Psoas muscle (tissue), 8 donors: ENCODE measurements around the gene FGFR2. TPM values are rescaled to one million over a fixed set of nuclear protein-coding genes. Genes with fewer than 3 reads are reported as not detected.
"Not testable (repeated sequence)": the region's sequence is repeated elsewhere in the genome, so short reads cannot be mapped to it uniquely, and the experiment has no call there.

Experiments used
- ATAC-seq, 4 donors: fragments of 200-7000 bp; cut with Tn5 transposase; one replicate each; pipeline ENCODE4 v1.9.1; 2020; ENCODE audit warnings: moderate library complexity in 3 of 4, mild to moderate bottlenecking in 2 of 4
- DNase-seq, 2 donors: peaks; one replicate each; pipeline ENCODE4 v3.0.0-alpha.2; 2020
- H3K27ac ChIP-seq: fragments of 200-600 bp; one replicate; pipeline ENCODE4 v1.8.0; 2022
- H3K27me3 ChIP-seq, 3 donors: fragments of 200-600 bp in 1 of 3; one replicate each; pipeline versions ENCODE4 v1.6.1 to v1.8.0; 2013 to 2022; ENCODE audit warnings: low read length in 2 of 3, mild to moderate bottlenecking in 2 of 3, moderate library complexity in 1 of 3; ENCODE audit not compliant: insufficient read depth in 3 of 3
- H3K36me3 ChIP-seq, 2 donors: fragments of 200-600 bp in 1 of 2; one replicate each; pipeline versions ENCODE4 v1.6.1 to v1.8.0; 2013 to 2022; ENCODE audit warnings: low read depth in 1 of 2, mild to moderate bottlenecking in 1 of 2, moderate library complexity in 1 of 2; ENCODE audit not compliant: insufficient read depth in 1 of 2
- H3K4me1 ChIP-seq: fragments of 200-600 bp; one replicate; pipeline ENCODE4 v1.8.0; 2022
- H3K4me3 ChIP-seq: fragments of 200-600 bp; one replicate; pipeline ENCODE4 v1.8.0; 2022; ENCODE audit warnings: mild to moderate bottlenecking
- H3K9me3 ChIP-seq: fragments of 200-600 bp; one replicate; pipeline ENCODE4 v1.8.0; 2022
- CTCF ChIP-seq: fragments of 200-600 bp; IDR thresholded peaks from one replicate; pipeline ENCODE4 v1.8.0; 2022; ENCODE audit warnings: antibody characterized with exemption
- WGBS, 3 donors: extraction: QIAGEN DNeasy Blood & Tissue Kit; methylation state at CpG; one replicate each; pipeline versions ENCODE4 v1.1.6 to v1.1.7; 2013; 5-methylcytosine and 5-hydroxymethylcytosine counted together
- intact Hi-C, 2 donors: fragments of 100-400 bp; cut with DNase I; formaldehyde crosslinking; loops; one replicate each; pipeline versions ENCODE4 v1.11.0 to v1.14.2; 2022
- polyA plus RNA-seq, 3 donors: library from polyadenylated mRNA; stranded (reverse); fragments of 200-250 nt; gene quantifications; one replicate each; pipeline ENCODE4 v1.2.3, GENCODE V29; 2013
- total RNA-seq, 4 donors: library from RNA; stranded (reverse); fragmentation: NEBNext Ultra II Directional in 2 of 4; extraction: Animal tissue kit (Norgen Biotek cat#: 25700) in 2 of 4; gene quantifications; one replicate each; pipeline versions ENCODE4 v1.2.1 to v1.2.4, GENCODE V29; 2021 to 2023
- donor health status: healthy with polysubstance abuse.
- donor health status: DM: no; HTN: no; CAD: no; lungs with moderate emphysema.
- donor health status: Bipolar disorder and iron deficiency.
- donor health status: healthy.
- donor health status: DM: yes; HTN: yes; CAD: no.
- donor health status: DM: no; HTN: no; CAD: no.
- donor health status: DM: no; HTN: no; CAD: no.
- donor health status: DM: yes; HTN: yes; CAD: no.

FGFR2 gene
- total and polyA plus RNA-seq, 7 donors, result 0.08 to 0.50 (median 0.20) TPM; not detected in 2

DNA sequence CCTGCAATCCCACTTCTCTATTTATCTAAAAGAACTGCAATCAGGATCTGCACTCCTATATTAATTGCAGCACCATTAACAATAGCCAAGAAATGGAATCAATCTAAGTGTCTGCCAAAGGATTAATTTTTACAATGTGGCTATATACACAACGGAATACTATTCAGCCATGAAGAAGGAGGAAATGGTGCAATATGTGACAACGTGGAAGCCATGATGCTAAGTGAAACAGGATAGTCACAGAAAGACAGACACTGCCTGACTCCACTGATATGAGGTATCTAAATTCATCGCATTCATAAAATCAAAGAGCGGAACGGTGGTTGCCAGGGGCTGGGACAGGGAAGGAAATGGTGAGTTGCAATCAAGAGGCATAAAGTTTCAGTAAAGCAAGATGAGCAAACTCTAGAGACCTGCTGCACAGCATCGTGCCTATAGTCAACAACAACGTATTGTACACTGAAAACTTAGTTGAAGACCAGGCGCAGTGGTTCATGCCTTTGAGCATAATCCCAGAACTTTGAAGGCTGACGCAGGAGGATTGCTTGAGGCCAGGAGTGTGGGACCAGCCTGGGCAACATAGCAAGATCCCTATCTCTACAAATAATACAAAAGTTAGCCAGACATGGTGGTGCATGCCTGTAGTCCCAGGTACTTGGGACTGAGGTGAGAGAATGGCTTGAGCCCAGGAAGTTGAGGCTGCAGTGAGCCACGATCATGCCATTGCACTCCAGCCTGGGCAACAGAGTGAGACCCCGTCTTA, 76.3 kb downstream of the FGFR2 start:
- Histone ChIP-seq H3K27me3 (peaks cover 0 to 2% (median 0%) of the 10 kb centered on the region in 3 donors), H3K4me3 (no peak overlapping the region), H3K4me1 (no peaks in the 10 kb centered on the region), H3K27ac (no peak overlapping the region), H3K9me3 (no peaks in the 10 kb centered on the region), H3K36me3 (no peaks in the 10 kb centered on the region)
- intact Hi-C loops, result no loop called here
- WGBS, 3 donors, result 81 to 84% (median 83%) methylated on average over 11 of the region's 11 CpGs
- TF ChIP-seq CTCF, result no peak
- no peak for ATAC-seq
- no peak for DNase-seq

DNA sequence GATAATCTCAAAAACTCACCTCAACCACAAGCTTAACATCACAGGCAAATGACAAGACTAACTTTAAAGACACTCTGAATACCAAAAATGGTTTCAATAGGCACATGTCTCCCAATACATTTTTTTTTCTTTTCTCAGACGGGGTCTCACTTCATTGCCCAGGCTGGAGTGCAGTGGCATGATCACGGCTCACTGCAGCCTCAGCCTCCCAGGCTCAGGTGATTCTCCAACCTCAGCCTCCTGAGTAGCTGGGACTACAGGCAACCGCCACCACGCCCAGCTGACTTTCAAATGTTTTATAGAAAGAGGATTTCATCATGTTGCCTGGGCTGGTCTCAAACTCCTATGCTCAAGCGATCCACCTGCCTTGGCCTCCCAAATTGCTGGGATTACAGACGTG, 77.7 kb downstream of the FGFR2 start:
- WGBS, 3 donors, result 87 to 93% (median 92%) methylated on average over 6 of the region's 6 CpGs

DNA sequence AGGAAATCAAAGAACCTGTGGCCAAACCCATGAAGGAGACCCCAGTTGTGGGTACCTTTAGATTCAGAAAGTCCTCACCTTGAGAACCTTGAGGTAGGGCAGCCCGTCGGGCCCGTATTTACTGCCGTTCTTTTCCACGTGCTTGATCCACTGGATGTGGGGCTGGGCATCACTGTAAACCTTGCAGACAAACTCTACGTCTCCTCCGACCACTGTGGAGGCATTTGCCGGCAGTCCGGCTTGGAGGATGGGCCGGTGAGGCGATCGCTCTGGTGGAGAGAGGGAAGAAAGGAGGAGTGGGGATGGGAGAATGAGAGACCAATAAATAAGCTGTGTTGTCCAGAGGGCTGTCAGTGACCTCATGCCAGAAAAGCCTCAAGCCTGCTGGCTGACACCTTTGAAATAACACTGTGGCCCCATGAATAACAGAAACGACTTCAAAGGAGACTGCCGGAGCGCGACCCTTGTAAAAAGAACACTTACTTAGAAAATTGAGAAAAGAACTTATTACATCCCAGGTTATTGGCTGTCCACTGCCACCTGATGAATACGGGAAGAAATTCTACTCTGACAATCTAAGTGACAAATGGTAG, 78.2 kb downstream of the FGFR2 start:
- TF ChIP-seq CTCF, result no peak
- Histone ChIP-seq H3K36me3 (no peaks in the 10 kb centered on the region), H3K4me3 (no peak overlapping the region), H3K27me3 (no peaks in the 10 kb centered on the region), H3K27ac (no peak overlapping the region), H3K4me1 (no peaks in the 10 kb centered on the region), H3K9me3 (no peaks in the 10 kb centered on the region)
- no peak for DNase-seq
- intact Hi-C loops, result no loop called here
- no peak for ATAC-seq
- WGBS, 3 donors, result 55 to 66% (median 62%) methylated on average over 17 of the region's 17 CpGs

More for the DNA sequence above, 77.7 kb downstream of the FGFR2 start:
- ATAC-seq, H3K36me3 ChIP-seq, H3K27me3 ChIP-seq, H3K27ac ChIP-seq, intact Hi-C loops, H3K9me3 ChIP-seq, H3K4me3 ChIP-seq, H3K4me1 ChIP-seq, DNase-seq: not testable (repeated sequence)

DNA sequence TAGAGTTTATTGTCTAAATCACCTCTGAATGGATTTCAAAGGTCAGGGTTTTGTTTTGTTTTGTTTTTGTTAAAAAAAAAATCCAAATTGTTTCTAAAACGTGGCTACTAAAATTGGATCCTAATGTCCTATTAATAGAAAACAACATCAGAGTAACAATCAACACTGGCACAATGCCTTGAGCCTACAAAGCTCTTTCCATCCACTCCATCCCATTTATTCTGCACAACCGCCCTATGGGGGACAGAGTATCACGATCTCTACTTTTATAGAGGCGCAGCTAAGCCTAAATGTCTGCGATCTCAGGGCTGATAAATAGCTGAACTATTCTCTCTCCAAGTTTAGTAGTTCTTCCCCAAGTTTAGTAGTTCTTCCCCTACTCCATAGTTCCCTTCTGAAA, 78.8 kb downstream of the FGFR2 start:
- intact Hi-C loops, result no loop called here
- no peaks in the 10 kb centered on the region for H3K36me3 ChIP-seq
- no peak overlapping the region for H3K27ac ChIP-seq
- H3K4me3 ChIP-seq, result no peak overlapping the region
- no peak for ATAC-seq
- H3K9me3 ChIP-seq, result no peaks in the 10 kb centered on the region
- 59 to 61% (median 61%) methylated on average over 5 of the region's 5 CpGs for WGBS, 3 donors
- no peak for TF ChIP-seq CTCF
- DNase-seq, result no peak
- H3K4me1 ChIP-seq, result no peaks in the 10 kb centered on the region
- H3K27me3 ChIP-seq, result no peaks in the 10 kb centered on the region

GRCh38 chr10:121518333-121518732, 79.9 kb downstream of the FGFR2 start:
- TF ChIP-seq CTCF, result no peak
- 56 to 60% (median 57%) methylated on average over 4 of the region's 4 CpGs for WGBS, 3 donors
- no peak overlapping the region for H3K27ac ChIP-seq

More at GRCh38 chr10:121518333-121518732, 79.9 kb downstream of the FGFR2 start:
- ATAC-seq, result no peak
- Histone ChIP-seq H3K27me3 (no peaks in the 10 kb centered on the region), H3K4me1 (no peaks in the 10 kb centered on the region), H3K9me3 (no peaks in the 10 kb centered on the region), H3K4me3 (no peak overlapping the region), H3K36me3 (no peaks in the 10 kb centered on the region)
- DNase-seq, result no peak
- intact Hi-C loops, result no loop called here
